C4-2B (cell line): ENCODE results near the gene SLC25A25.

Experiments used
- CTCF ChIP-seq: fragments of 450-650 bp; conservative IDR thresholded peaks from 2 replicates; pipeline ENCODE4 v1.5.1; 2017; ENCODE audit warnings: mild to moderate bottlenecking
- ZFX ChIP-seq: fragments of 450-650 bp; IDR thresholded peaks from 2 replicates; pipeline ENCODE4 v1.6.1; 2017

- peak; percentile 93 for TF ChIP-seq CTCF
- no peak for TF ChIP-seq ZFX
These were observed 33.0 kb upstream of the SLC25A25 start for GRCh38 chr9:128034821-128035652.
